PC-9 (cell line): ENCODE results near the gene ZNF485.

ENCODE experiments used
- EZH2 ChIP-seq: fragments of 200-600 bp; sonication (generic); IDR thresholded peaks from 2 replicates; pipeline ENCODE4 v1.8.0; 2017; ENCODE audit warnings: antibody characterized with exemption, low read depth
- TF ChIP-seq, protein P1 (sequence below): fragments of 200-600 bp; sonication (generic); conservative IDR thresholded peaks from 2 replicates; pipeline ENCODE4 v1.6.1; 2017; ENCODE audit warnings: mixed run types, antibody characterized with exemption, mild to moderate bottlenecking, moderate library complexity

DNA sequence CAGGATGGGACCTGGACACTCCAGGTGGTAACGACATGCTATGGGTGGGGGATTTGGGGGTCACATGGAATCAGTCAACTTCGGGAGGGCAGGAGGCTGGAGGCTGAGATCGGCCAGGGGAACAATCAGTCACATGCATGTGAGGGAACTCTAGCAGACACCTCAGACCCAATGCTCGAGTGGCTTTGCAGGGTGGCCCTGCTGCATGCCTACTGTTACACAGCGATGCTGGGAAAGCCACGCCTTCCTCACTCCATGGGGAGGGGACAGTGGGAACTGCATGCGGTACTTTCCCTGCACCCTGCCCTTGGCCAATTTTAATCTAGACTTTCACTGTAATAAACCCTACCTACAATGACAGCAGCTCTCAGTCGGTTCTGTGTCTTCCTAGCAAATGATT lies 49.1 kb downstream of the ZNF485 start:
- TF ChIP-seq EZH2, result no peak
- TF ChIP-seq, protein P1, sequence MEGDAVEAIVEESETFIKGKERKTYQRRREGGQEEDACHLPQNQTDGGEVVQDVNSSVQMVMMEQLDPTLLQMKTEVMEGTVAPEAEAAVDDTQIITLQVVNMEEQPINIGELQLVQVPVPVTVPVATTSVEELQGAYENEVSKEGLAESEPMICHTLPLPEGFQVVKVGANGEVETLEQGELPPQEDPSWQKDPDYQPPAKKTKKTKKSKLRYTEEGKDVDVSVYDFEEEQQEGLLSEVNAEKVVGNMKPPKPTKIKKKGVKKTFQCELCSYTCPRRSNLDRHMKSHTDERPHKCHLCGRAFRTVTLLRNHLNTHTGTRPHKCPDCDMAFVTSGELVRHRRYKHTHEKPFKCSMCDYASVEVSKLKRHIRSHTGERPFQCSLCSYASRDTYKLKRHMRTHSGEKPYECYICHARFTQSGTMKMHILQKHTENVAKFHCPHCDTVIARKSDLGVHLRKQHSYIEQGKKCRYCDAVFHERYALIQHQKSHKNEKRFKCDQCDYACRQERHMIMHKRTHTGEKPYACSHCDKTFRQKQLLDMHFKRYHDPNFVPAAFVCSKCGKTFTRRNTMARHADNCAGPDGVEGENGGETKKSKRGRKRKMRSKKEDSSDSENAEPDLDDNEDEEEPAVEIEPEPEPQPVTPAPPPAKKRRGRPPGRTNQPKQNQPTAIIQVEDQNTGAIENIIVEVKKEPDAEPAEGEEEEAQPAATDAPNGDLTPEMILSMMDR, result no peak
